ENCODE data around the gene CHRNA3.

GRCh38 chr15:78638658-78639314, 18.0 kb upstream of the CHRNA3 start:
- TF ChIP-seq POLR2A (IDR thresholded peaks at IDR 0.05), result no peak
- no peak for TF ChIP-seq POLR2AphosphoS5 (IDR thresholded peaks at IDR 0.05)
